HL-60 (cell line): ENCODE data around the gene MTIF2.

Experiments used
- DNase-seq, 2 experiments: peaks; one replicate each; pipeline ENCODE4 v3.0.0-alpha.2; 2010 to 2020; ENCODE audit warnings: low read depth in 1 of 2, low spot score in 1 of 2
- H3K27ac ChIP-seq: fragments of 250-450 bp; sonication (Bioruptor Pico); replicated peaks from 2 replicates; pipeline ENCODE4 v1.5.1; 2020; ENCODE audit warnings: mild to moderate bottlenecking, moderate library complexity
- H3K27me3 ChIP-seq: fragments of 250-450 bp; sonication (Bioruptor Pico); 2 replicates; pipeline ENCODE4 v1.5.1; 2021; ENCODE audit warnings: mild to moderate bottlenecking, moderate library complexity; ENCODE audit not compliant: insufficient read depth, poor library complexity, severe bottlenecking
- H3K4me3 ChIP-seq: replicated peaks from 2 replicates; pipeline ENCODE4 v1.5.1; 2011; ENCODE audit warnings: mild to moderate bottlenecking, control low read depth, low read length; ENCODE audit not compliant: insufficient read depth
- GABPA ChIP-seq: IDR thresholded peaks from 2 replicates; pipeline ENCODE4 v1.6.1; 2012; ENCODE audit warnings: low read depth
- POLR2AphosphoS5 ChIP-seq: IDR thresholded peaks from 2 replicates; pipeline ENCODE4 v1.6.1; 2012; ENCODE audit warnings: low read depth
- SPI1 ChIP-seq: IDR thresholded peaks from 2 replicates; pipeline ENCODE4 v1.6.1; 2012; ENCODE audit warnings: low read depth, mild to moderate bottlenecking, borderline replicate concordance
- long read RNA-seq: library from polyadenylated mRNA; unstranded; transcript quantifications from one replicate; pipeline ENCODE4 v2.0.0, GENCODE V29; 2020
- TF ChIP-seq, protein P1 (sequence below): IDR thresholded peaks from 2 replicates; pipeline ENCODE4 v1.6.1; 2012; ENCODE audit warnings: low read depth; ENCODE audit not compliant: insufficient replicate concordance
- TF ChIP-seq, protein P2 (sequence below): IDR thresholded peaks from one replicate; pipeline ENCODE4 v1.5.1; 2011; ENCODE audit warnings: low read length, control low read depth, inconsistent platforms; ENCODE audit not compliant: insufficient read depth

Gene MTIF2, protein sequence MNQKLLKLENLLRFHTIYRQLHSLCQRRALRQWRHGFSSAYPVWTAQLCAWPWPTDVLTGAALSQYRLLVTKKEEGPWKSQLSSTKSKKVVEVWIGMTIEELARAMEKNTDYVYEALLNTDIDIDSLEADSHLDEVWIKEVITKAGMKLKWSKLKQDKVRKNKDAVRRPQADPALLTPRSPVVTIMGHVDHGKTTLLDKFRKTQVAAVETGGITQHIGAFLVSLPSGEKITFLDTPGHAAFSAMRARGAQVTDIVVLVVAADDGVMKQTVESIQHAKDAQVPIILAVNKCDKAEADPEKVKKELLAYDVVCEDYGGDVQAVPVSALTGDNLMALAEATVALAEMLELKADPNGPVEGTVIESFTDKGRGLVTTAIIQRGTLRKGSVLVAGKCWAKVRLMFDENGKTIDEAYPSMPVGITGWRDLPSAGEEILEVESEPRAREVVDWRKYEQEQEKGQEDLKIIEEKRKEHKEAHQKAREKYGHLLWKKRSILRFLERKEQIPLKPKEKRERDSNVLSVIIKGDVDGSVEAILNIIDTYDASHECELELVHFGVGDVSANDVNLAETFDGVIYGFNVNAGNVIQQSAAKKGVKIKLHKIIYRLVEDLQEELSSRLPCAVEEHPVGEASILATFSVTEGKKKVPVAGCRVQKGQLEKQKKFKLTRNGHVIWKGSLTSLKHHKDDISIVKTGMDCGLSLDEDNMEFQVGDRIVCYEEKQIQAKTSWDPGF
- long read RNA-seq, transcript MTIF2-201 (16 exons, 2,528 nt) = major isoform, 107 of 380 reads
- long read RNA-seq, partial matches to known transcripts = 202 of 380 reads
- long read RNA-seq, other reads (novel, unspliced or antisense) = 67 of 380 reads

DNA sequence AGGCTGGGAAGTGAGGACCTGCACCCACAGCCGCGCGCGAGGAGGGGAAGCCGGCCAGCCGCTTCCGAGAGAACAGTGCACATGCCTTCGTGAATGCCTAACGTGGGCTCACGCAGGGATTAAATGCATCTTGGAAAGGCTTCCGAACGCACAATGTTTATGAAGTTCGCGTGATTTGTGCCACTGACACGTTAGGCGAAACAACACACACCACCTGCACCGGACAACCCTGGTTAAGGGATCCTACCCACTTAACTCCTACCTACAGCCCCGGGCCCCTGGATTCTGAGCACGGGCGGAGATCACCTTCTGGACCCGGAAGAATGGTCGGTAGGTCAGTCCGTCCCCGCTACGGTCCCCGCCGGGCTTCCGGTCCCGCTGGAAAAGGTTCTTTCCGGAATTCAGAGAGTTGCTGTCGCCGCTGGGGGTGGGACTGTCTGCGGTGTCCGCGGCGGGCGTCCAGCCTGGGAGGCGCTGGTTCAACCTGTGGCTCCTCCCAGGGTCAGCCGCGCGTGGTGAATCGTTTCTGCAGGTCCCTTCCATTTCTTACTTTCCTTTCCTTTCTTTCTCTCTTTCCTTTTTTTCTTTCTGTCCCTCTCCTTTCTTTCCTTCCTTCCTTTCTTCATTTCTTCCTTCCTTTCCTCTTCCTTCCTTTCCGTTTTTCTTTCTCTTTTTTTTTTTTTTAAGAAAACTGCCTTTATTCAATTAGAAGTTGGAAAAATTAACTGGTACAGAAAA lies at the start of gene MTIF2:
MTIF2 (minus strand) TSS at position 325 of the 738 bp plus-strand sequence. CDS start 5,373 bp downstream, outside the sequence.
- peak within 1 kb of the TSS; percentile 97 for H3K4me3 ChIP-seq
- H3K27me3 ChIP-seq = no peaks in the 10 kb centered on the region
- DNase-seq = peak; percentile 73 to 97
- TF ChIP-seq POLR2AphosphoS5 = peak; percentile 94
- TF ChIP-seq GABPA = peak; percentile 100
- TF ChIP-seq, protein P1, sequence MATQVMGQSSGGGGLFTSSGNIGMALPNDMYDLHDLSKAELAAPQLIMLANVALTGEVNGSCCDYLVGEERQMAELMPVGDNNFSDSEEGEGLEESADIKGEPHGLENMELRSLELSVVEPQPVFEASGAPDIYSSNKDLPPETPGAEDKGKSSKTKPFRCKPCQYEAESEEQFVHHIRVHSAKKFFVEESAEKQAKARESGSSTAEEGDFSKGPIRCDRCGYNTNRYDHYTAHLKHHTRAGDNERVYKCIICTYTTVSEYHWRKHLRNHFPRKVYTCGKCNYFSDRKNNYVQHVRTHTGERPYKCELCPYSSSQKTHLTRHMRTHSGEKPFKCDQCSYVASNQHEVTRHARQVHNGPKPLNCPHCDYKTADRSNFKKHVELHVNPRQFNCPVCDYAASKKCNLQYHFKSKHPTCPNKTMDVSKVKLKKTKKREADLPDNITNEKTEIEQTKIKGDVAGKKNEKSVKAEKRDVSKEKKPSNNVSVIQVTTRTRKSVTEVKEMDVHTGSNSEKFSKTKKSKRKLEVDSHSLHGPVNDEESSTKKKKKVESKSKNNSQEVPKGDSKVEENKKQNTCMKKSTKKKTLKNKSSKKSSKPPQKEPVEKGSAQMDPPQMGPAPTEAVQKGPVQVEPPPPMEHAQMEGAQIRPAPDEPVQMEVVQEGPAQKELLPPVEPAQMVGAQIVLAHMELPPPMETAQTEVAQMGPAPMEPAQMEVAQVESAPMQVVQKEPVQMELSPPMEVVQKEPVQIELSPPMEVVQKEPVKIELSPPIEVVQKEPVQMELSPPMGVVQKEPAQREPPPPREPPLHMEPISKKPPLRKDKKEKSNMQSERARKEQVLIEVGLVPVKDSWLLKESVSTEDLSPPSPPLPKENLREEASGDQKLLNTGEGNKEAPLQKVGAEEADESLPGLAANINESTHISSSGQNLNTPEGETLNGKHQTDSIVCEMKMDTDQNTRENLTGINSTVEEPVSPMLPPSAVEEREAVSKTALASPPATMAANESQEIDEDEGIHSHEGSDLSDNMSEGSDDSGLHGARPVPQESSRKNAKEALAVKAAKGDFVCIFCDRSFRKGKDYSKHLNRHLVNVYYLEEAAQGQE = peak; percentile 39
- TF ChIP-seq, protein P2, sequence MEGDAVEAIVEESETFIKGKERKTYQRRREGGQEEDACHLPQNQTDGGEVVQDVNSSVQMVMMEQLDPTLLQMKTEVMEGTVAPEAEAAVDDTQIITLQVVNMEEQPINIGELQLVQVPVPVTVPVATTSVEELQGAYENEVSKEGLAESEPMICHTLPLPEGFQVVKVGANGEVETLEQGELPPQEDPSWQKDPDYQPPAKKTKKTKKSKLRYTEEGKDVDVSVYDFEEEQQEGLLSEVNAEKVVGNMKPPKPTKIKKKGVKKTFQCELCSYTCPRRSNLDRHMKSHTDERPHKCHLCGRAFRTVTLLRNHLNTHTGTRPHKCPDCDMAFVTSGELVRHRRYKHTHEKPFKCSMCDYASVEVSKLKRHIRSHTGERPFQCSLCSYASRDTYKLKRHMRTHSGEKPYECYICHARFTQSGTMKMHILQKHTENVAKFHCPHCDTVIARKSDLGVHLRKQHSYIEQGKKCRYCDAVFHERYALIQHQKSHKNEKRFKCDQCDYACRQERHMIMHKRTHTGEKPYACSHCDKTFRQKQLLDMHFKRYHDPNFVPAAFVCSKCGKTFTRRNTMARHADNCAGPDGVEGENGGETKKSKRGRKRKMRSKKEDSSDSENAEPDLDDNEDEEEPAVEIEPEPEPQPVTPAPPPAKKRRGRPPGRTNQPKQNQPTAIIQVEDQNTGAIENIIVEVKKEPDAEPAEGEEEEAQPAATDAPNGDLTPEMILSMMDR = no peak
- peak within 1 kb of the TSS; percentile 78 for H3K27ac ChIP-seq

DNA sequence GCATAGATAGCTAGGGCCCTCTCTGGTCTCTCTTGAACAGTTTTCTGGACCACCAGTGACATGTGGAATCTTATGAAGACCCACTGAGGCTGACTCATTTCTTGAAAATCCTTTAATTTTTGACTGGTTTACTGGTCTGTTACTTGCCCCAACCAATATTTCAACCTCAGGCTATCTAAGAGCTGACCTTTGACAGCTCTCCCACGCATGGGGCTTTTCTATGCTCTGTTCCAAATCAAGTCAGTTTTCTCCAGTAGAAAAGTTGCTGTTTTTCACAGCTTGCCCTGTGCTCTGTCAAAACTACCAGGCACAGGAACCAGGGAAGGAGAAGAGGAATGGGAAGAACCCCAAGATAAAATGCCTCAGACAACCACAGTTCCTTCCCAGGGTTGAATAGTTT lies 46.0 kb upstream of the MTIF2 start:
- Histone ChIP-seq H3K4me3 (no peak overlapping the region), H3K27me3 (no peaks in the 10 kb centered on the region), H3K27ac (no peak overlapping the region)
- DNase-seq = no peak
- TF ChIP-seq SPI1 (no peak), POLR2AphosphoS5 (no peak), GABPA (no peak)
- TF ChIP-seq, protein P1 = no peak
- TF ChIP-seq, protein P2 = no peak

DNA sequence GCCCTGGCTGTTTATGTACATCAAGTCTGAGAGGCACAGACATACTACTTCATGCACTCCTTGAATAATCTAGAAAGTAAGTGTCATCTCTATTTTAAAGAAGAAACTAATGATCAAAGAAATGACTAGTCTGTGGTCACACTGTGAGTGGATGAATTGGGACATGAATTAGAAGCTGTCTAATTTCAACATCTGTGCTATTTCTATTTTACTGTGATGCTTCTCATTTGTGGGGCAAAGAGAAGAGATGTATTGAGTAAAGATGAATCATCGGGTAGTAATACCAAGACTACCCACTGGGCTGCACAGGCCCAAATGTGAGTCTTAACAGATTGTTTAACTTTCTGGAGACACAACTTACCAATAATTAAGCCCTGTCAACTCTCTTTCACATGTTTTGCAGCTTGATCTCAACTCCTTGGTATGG lies 42.4 kb upstream of the MTIF2 start:
- H3K4me3 ChIP-seq = no peak overlapping the region
- DNase-seq = peak in 1 of 2 experiments; percentile 57
- TF ChIP-seq POLR2AphosphoS5 (no peak), GABPA (no peak), SPI1 (no peak)
- TF ChIP-seq, protein P2 = peak; percentile 13
- TF ChIP-seq, protein P1 = no peak
- no peak overlapping the region for H3K27ac ChIP-seq
- no peaks in the 10 kb centered on the region for H3K27me3 ChIP-seq
